Esophagus muscularis mucosa (tissue), 4 donors: ENCODE results near the gene TNFRSF21.

Experiments
- EP300 ChIP-seq: sonication (generic); formaldehyde crosslinking; IDR thresholded peaks from one replicate; pipeline ENCODE4 v1.6.1; 2017; ENCODE audit warnings: antibody characterized with exemption
- POLR2A ChIP-seq: fragments of 450-650 bp; IDR thresholded peaks from one replicate; pipeline ENCODE4 v1.6.1; 2017; ENCODE audit warnings: antibody characterized with exemption, moderate library complexity, mild to moderate bottlenecking, low read depth
- POLR2AphosphoS5 ChIP-seq, 2 donors: sonication (generic); formaldehyde crosslinking; IDR thresholded peaks; one replicate each; pipeline ENCODE4 v1.6.1; 2017; ENCODE audit warnings: antibody characterized with exemption in 2 of 2
- TF ChIP-seq, protein P1 (sequence below), 3 experiments: fragments of 200-600 bp in 2 of 3; fragments of 450-650 bp in 1 of 3; sonication (generic) in 2 of 3; IDR thresholded peaks; one replicate each; pipeline ENCODE4 v1.5.1; 2017 to 2019; ENCODE audit warnings: antibody characterized with exemption in 3 of 3, mild to moderate bottlenecking in 2 of 3, moderate library complexity in 1 of 3

DNA sequence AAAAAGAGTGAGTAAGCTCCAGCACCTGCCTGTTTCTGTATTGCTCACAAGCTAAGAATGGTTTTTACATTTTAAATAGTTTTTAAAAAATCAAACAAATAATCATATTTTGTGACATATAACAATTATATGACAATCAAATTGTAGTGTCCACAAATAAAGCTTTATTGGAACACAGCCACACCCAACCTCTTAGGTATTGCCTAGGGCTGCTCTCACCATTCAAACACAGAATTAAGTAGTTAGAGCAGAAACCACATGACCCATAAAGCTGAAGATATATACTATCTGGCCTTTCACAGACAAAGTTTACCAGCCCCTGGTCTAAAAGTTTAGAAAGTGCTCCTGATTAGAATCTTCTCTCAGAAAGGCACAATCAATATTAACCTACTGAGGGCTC, 11.2 kb downstream of the TNFRSF21 start:
- TF ChIP-seq, protein P1, sequence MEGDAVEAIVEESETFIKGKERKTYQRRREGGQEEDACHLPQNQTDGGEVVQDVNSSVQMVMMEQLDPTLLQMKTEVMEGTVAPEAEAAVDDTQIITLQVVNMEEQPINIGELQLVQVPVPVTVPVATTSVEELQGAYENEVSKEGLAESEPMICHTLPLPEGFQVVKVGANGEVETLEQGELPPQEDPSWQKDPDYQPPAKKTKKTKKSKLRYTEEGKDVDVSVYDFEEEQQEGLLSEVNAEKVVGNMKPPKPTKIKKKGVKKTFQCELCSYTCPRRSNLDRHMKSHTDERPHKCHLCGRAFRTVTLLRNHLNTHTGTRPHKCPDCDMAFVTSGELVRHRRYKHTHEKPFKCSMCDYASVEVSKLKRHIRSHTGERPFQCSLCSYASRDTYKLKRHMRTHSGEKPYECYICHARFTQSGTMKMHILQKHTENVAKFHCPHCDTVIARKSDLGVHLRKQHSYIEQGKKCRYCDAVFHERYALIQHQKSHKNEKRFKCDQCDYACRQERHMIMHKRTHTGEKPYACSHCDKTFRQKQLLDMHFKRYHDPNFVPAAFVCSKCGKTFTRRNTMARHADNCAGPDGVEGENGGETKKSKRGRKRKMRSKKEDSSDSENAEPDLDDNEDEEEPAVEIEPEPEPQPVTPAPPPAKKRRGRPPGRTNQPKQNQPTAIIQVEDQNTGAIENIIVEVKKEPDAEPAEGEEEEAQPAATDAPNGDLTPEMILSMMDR (IDR thresholded peaks at IDR 0.05) = no peak
- TF ChIP-seq POLR2A = no peak
- no peak for TF ChIP-seq POLR2AphosphoS5 (IDR thresholded peaks at IDR 0.05)
- TF ChIP-seq EP300 = no peak
